Karpas-422 (cell line): ENCODE results near the gene CERT1. TPM values are rescaled to one million over a fixed set of nuclear protein-coding genes. Genes with fewer than 3 reads are reported as not detected.
A peak's percentile ranks its signal among the peaks of the same experiment; 100 is the strongest.

Source experiments
- DNase-seq: peaks from one replicate; pipeline ENCODE4 v3.0.0-alpha.2; 2015
- H2AFZ ChIP-seq: fragments of 200-600 bp; sonication (generic); 2 replicates; pipeline ENCODE4 v1.6.1; 2014; ENCODE audit warnings: antibody characterized with exemption, low read length, mixed read lengths
- H3K27ac ChIP-seq: fragments of 200-600 bp; sonication (generic); 2 replicates; pipeline ENCODE4 v1.5.1; 2014; ENCODE audit warnings: mild to moderate bottlenecking, low read length, moderate library complexity
- H3K27me3 ChIP-seq: fragments of 200-600 bp; sonication (generic); 2 replicates; pipeline ENCODE4 v1.6.1; 2014; ENCODE audit warnings: low read length, mixed read lengths
- H3K36me3 ChIP-seq: fragments of 200-600 bp; sonication (generic); 2 replicates; pipeline ENCODE4 v1.6.1; 2014; ENCODE audit warnings: low read length, mixed read lengths; ENCODE audit not compliant: insufficient read depth
- H3K4me1 ChIP-seq: fragments of 200-600 bp; sonication (generic); 2 replicates; pipeline ENCODE4 v1.6.1; 2014; ENCODE audit warnings: mild to moderate bottlenecking, low read length, mixed read lengths
- H3K4me2 ChIP-seq: fragments of 200-600 bp; sonication (generic); 2 replicates; pipeline ENCODE4 v1.6.1; 2014; ENCODE audit warnings: low read length, low read depth, mild to moderate bottlenecking; ENCODE audit not compliant: poor library complexity, severe bottlenecking
- H3K4me3 ChIP-seq: fragments of 200-600 bp; sonication (generic); 2 replicates; pipeline ENCODE4 v1.5.1; 2014; ENCODE audit warnings: mild to moderate bottlenecking, antibody characterized with exemption, low read length, mixed read lengths
- H3K79me2 ChIP-seq: fragments of 200-600 bp; sonication (generic); 2 replicates; pipeline ENCODE4 v1.6.1; 2014; ENCODE audit warnings: mild to moderate bottlenecking, low read length, mixed read lengths
- H3K9ac ChIP-seq: fragments of 200-600 bp; sonication (generic); 2 replicates; pipeline ENCODE4 v1.6.0; 2014; ENCODE audit warnings: low read length
- H3K9me2 ChIP-seq: fragments of 200-600 bp; sonication (generic), shearing (Covaris generic); replicated peaks from 2 replicates; pipeline ENCODE4 v1.6.0; 2014; ENCODE audit warnings: mild to moderate bottlenecking, low read length, moderate library complexity; ENCODE audit not compliant: insufficient read depth
- H3K9me3 ChIP-seq: fragments of 300-700, 200-600 bp; sonication (generic); 2 replicates; pipeline ENCODE4 v1.6.1; 2014; ENCODE audit warnings: low read length, mixed read lengths
- H4K20me1 ChIP-seq: fragments of 200-600 bp; sonication (generic); 2 replicates; pipeline ENCODE4 v1.6.1; 2014; ENCODE audit warnings: mild to moderate bottlenecking, antibody characterized with exemption, low read length, low read depth; ENCODE audit not compliant: insufficient read depth
- total RNA-seq: library from RNA; depleted of rRNA; stranded (reverse); fragments of >200 nt; shearing (Covaris generic); gene quantifications from 2 replicates; pipeline ENCODE4 v1.2.3, GENCODE V29; 2014; ENCODE audit warnings: low replicate concordance

The CERT1 gene
- total RNA-seq, 1 experiment from 2014 or later, result 49.8 TPM

- Histone ChIP-seq H3K4me2 (no peak overlapping the region), H3K9ac (no peak overlapping the region), H4K20me1 (no peaks in the 10 kb centered on the region), H3K9me3 (0 out of 2 replicates have a peak, but pooled peaks cover 5% of the 10 kb centered on the region), H3K79me2 (peaks cover 31% of the 10 kb centered on the region), H3K36me3 (peaks cover 24% of the 10 kb centered on the region; the same call in 1 of the 2 replicates), H3K4me3 (no peak overlapping the region), H3K27ac (no peak overlapping the region), H3K27me3 (no peaks in the 10 kb centered on the region), H2AFZ (no peak overlapping the region), H3K9me2 (no peaks in the 10 kb centered on the region), H3K4me1 (no peaks in the 10 kb centered on the region; the same call in 1 of the 2 replicates)
- DNase-seq, result peak; percentile 55
Observed at GRCh38 chr5:75550597-75550996, 39.2 kb upstream of the CERT1 start.

GRCh38 chr5:75547812-75548211, 36.4 kb upstream of the CERT1 start:
- Histone ChIP-seq H3K4me3 (no peak overlapping the region), H3K27me3 (no peaks in the 10 kb centered on the region), H2AFZ (no peak overlapping the region), H3K9me2 (no peaks in the 10 kb centered on the region), H3K9ac (no peak overlapping the region), H3K4me1 (peaks cover 4% of the 10 kb centered on the region; the same call in 1 of the 2 replicates), H4K20me1 (no peaks in the 10 kb centered on the region), H3K9me3 (0 out of 2 replicates have a peak, but pooled peaks cover 5% of the 10 kb centered on the region), H3K36me3 (peaks cover 13% of the 10 kb centered on the region; the same call in 1 of the 2 replicates), H3K79me2 (peaks cover 47% of the 10 kb centered on the region), H3K27ac (no peak overlapping the region), H3K4me2 (no peak overlapping the region)
- DNase-seq, result no peak

GRCh38 chr5:75546830-75547229, 35.4 kb upstream of the CERT1 start:
- H3K27me3 ChIP-seq, result no peaks in the 10 kb centered on the region
- no peak overlapping the region for H2AFZ ChIP-seq
- no peak for DNase-seq
- H3K4me1 ChIP-seq, result peaks cover 9% of the 10 kb centered on the region
- H3K27ac ChIP-seq, result no peak overlapping the region
- no peaks in the 10 kb centered on the region for H4K20me1 ChIP-seq
- H3K36me3 ChIP-seq, result peaks cover 8% of the 10 kb centered on the region; the same call in 1 of the 2 replicates
- H3K4me2 ChIP-seq, result no peak overlapping the region
- 0 out of 2 replicates have a peak, but pooled peaks cover 5% of the 10 kb centered on the region for H3K9me3 ChIP-seq
- no peak overlapping the region for H3K9ac ChIP-seq
- H3K79me2 ChIP-seq, result peaks cover 53% of the 10 kb centered on the region
- H3K4me3 ChIP-seq, result no peak overlapping the region
- H3K9me2 ChIP-seq, result no peaks in the 10 kb centered on the region

- H3K27ac ChIP-seq, result no peak overlapping the region
- H3K4me3 ChIP-seq, result no peak overlapping the region
- H3K4me1 ChIP-seq, result peaks cover 15% of the 10 kb centered on the region
- no peak overlapping the region for H3K4me2 ChIP-seq
- H3K79me2 ChIP-seq, result peaks cover 70% of the 10 kb centered on the region
- H3K9me3 ChIP-seq, result 0 out of 2 replicates have a peak, but pooled peaks cover 5% of the 10 kb centered on the region
- no peaks in the 10 kb centered on the region for H3K9me2 ChIP-seq
- no peak overlapping the region for H3K9ac ChIP-seq
- no peak for DNase-seq
- no peaks in the 10 kb centered on the region for H4K20me1 ChIP-seq
- peaks cover 8% of the 10 kb centered on the region; the same call in 1 of the 2 replicates for H3K36me3 ChIP-seq
- no peaks in the 10 kb centered on the region for H3K27me3 ChIP-seq
- H2AFZ ChIP-seq, result no peak overlapping the region
Observed at GRCh38 chr5:75545131-75545530, 33.7 kb upstream of the CERT1 start.

GRCh38 chr5:75538211-75538610, 26.8 kb upstream of the CERT1 start:
- H3K9ac ChIP-seq, result no peak overlapping the region

GRCh38 chr5:75536694-75537360, 25.4 kb upstream of the CERT1 start:
- no peak for DNase-seq

More at GRCh38 chr5:75538211-75538610, 26.8 kb upstream of the CERT1 start:
- no peaks in the 10 kb centered on the region for H3K9me2 ChIP-seq
- H3K4me3 ChIP-seq, result no peak overlapping the region
- no peak overlapping the region for H2AFZ ChIP-seq
- no peak overlapping the region for H3K4me2 ChIP-seq
- DNase-seq, result no peak
- H3K36me3 ChIP-seq, result no peaks in the 10 kb centered on the region
- H3K9me3 ChIP-seq, result no peaks in the 10 kb centered on the region
- H3K27ac ChIP-seq, result no peak overlapping the region
- H3K4me1 ChIP-seq, result peaks cover 10% of the 10 kb centered on the region
- no peaks in the 10 kb centered on the region for H4K20me1 ChIP-seq
- H3K79me2 ChIP-seq, result peaks cover 89% of the 10 kb centered on the region
- no peaks in the 10 kb centered on the region for H3K27me3 ChIP-seq

GRCh38 chr5:75536147-75536546, 24.7 kb upstream of the CERT1 start:
- peaks cover 4% of the 10 kb centered on the region; the same call in 1 of the 2 replicates for H3K9me3 ChIP-seq
- H3K36me3 ChIP-seq, result no peaks in the 10 kb centered on the region; the same call in 1 of the 2 replicates
- H2AFZ ChIP-seq, result no peak overlapping the region
- H3K4me1 ChIP-seq, result no peaks in the 10 kb centered on the region
- no peak overlapping the region for H3K4me3 ChIP-seq
- H3K9ac ChIP-seq, result no peak overlapping the region
- H3K27ac ChIP-seq, result no peak overlapping the region
- no peaks in the 10 kb centered on the region for H3K9me2 ChIP-seq
- no peak overlapping the region for H3K4me2 ChIP-seq
- H3K27me3 ChIP-seq, result no peaks in the 10 kb centered on the region
- peaks cover 93% of the 10 kb centered on the region for H3K79me2 ChIP-seq
- no peaks in the 10 kb centered on the region for H4K20me1 ChIP-seq
- no peak for DNase-seq

More at GRCh38 chr5:75536694-75537360, 25.4 kb upstream of the CERT1 start:
- H3K9ac ChIP-seq, result no peak overlapping the region
- no peak overlapping the region for H3K4me2 ChIP-seq
- H3K9me3 ChIP-seq, result peaks cover 4% of the 10 kb centered on the region; the same call in 1 of the 2 replicates
- no peaks in the 10 kb centered on the region for H4K20me1 ChIP-seq
- no peaks in the 10 kb centered on the region; the same call in 1 of the 2 replicates for H3K36me3 ChIP-seq
- no peaks in the 10 kb centered on the region for H3K9me2 ChIP-seq
- H3K27ac ChIP-seq, result no peak overlapping the region
- H3K79me2 ChIP-seq, result peaks cover 94% of the 10 kb centered on the region
- H3K4me1 ChIP-seq, result peaks cover 6% of the 10 kb centered on the region; the same call in 1 of the 2 replicates
- no peak overlapping the region for H3K4me3 ChIP-seq
- no peaks in the 10 kb centered on the region for H3K27me3 ChIP-seq
- no peak overlapping the region for H2AFZ ChIP-seq

- Histone ChIP-seq H3K4me2 (no peak overlapping the region), H3K4me1 (no peaks in the 10 kb centered on the region), H3K9me2 (no peaks in the 10 kb centered on the region), H3K36me3 (no peaks in the 10 kb centered on the region; the same call in 1 of the 2 replicates), H3K27me3 (no peaks in the 10 kb centered on the region), H4K20me1 (no peaks in the 10 kb centered on the region), H3K27ac (no peak overlapping the region), H3K9me3 (peaks cover 4% of the 10 kb centered on the region; the same call in 1 of the 2 replicates), H3K4me3 (no peak overlapping the region), H2AFZ (no peak overlapping the region), H3K9ac (no peak overlapping the region), H3K79me2 (peaks cover 83% of the 10 kb centered on the region)
- DNase-seq, result no peak
Observed at GRCh38 chr5:75534734-75535133, 23.3 kb upstream of the CERT1 start.
